GM18519 (cell line): ENCODE measurements around the gene GPR162.
"Not testable (repeated sequence)": the region's sequence is repeated elsewhere in the genome, so short reads cannot be mapped to it uniquely, and the experiment has no call there.

Experiments used
- ATAC-seq: cut with Tn5 transposase; IDR thresholded peaks from one replicate; pipeline ENCODE4 v1.9.1; 2021; ENCODE audit warnings: mild to moderate bottlenecking, moderate library complexity; ENCODE audit not compliant: unreplicated experiment, low FRiP score

Gene GPR162

DNA sequence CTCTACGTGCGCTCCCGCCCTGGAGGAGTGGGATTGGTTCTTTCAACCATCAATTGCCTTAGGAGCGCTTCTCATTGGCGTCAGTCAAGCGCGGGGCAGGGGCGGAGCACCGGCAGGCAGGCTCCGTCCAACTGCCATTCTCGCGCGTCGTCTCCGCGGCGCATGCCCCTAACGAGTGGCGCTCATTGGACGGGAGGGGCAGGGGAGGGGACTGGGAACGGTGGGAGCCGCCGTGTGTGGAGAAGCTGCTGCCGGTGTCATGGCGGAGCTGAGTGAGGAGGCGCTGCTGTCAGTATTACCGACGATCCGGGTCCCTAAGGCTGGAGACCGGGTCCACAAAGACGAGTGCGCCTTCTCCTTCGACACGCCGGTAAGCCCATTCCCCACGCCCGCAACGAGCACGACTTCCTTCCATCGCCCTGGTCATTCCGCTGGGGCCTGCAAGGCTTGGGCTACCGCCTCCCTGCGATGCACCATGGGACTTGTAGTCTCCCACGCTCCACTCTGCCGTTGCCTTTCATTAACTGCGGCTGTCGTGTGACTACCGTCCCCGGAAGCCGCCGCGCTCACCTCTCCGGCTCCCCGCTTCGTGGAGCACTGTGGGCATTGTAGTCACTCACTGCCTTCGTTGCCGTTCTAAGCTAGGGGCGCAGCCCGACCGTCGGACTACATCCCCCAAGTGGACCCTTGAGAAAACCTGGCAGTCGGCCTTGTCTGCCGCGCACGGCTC is 30.5 kb downstream of the GPR162 start, which contains the start of gene USP5:
Gene USP5 (plus strand): TSS at position 230 of the 730 bp plus-strand sequence. CDS start 30 bp downstream, at position 260.
- peak; percentile 72 for ATAC-seq

DNA sequence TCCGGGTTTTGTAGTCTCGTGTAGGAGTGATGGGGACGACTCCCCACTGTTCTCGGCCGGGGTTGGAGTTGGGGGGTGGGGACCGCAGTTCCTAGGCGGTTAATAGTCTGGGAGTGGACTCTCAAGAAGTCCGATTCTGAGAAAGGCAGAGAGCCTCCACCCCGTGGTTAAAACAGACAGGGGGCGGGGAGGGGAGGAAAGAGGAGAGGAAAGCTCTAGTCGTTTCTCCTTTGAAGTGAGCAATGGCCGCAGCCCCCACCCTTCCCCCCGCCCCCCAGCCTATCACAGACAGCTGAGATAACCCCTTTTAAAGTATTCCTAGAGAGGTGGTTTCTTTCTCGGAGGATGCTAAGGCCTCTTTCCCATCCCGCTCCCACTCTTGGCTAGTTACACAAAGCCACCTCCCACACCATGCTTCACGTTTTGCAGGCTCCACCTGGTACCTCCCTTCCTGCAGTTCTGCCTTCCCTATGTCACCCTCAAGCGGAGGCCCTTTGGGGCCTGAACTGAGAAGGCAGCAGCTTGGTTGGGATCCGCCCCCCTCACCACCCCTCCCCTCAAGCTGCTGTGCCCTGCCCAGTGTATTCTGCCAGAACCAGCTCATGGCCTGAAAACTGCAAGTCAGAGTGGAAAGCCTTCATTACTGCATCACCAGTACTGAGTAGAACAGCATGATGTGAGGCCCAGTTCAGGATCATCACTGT is 31.2 kb downstream of the GPR162 start:
- no peak for ATAC-seq

DNA sequence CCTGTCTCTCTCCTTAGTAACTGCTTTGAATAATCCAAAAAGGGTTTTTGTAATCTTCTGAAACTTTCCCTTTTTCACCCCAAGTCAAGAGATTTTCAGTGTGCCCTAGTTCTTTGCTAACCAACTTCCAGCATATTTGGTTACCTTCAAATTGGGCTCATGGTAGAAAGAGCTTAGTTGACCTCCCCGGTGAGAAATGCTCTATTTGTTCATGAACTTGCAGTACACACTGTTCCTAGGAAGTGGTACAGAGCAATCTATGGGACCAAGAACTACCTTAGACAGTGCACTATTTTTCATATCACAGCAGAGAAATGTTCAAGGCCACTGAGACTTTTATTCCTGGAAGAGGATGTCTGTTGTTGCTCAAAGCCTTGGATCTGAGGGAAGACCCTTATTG is 32.0 kb downstream of the GPR162 start:
- ATAC-seq, result no peak

DNA sequence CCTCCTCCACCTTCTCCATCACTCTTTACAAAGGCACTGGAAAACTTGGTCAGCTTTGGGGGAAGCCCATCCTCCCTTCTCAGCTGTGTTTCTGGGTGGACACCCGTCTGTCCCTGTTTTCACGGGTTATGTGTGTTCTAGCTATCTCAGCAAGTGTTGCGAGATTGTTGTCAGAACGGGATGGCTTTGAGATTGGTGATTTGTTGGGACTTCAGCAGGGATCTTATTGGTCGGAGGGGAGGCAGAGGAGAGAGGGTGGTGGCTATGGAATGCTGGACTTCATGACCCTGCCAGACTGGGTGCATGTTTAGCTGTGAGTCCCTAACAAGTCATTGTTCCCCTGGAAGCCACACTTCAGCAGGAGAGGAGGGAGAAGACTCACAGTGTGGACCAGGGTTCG is 32.4 kb downstream of the GPR162 start:
- no peak for ATAC-seq

DNA sequence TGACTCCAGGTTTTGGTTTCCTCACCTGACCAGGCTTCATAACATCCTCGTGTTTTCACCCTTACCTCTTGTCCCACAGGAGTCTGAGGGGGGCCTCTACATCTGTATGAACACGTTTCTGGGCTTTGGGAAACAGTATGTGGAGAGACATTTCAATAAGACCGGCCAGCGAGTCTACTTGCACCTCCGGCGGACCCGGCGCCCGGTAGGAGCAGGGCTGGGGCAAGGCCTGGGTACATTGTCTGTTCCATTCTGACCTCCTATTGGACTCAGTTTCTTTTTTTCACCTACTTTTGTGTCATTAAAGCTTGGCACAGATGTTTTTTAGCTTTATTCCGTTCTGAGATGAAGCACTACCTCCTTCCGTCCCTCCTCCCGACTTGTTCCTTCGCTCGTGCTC is 33.7 kb downstream of the GPR162 start:
- ATAC-seq, result no peak

DNA sequence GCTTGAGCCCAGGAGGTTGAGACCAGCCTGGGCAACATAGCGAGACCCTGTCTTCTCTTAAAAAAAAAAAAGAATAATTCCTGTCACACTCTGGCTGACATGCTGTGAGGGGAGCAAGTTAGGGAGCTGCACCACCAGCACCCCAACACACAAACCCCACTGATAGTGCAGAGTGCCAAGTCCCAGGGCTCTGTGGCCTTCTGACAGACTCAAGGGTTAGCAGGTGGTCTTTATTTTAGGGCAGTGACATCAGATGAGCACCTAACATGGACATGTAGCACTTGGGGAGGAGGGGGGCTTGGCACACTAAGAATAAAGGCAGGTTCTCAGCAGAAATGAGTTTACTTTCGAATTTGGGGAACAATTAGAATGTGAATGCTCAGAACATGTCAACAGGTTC is 37.2 kb downstream of the GPR162 start:
- ATAC-seq, result no peak

DNA sequence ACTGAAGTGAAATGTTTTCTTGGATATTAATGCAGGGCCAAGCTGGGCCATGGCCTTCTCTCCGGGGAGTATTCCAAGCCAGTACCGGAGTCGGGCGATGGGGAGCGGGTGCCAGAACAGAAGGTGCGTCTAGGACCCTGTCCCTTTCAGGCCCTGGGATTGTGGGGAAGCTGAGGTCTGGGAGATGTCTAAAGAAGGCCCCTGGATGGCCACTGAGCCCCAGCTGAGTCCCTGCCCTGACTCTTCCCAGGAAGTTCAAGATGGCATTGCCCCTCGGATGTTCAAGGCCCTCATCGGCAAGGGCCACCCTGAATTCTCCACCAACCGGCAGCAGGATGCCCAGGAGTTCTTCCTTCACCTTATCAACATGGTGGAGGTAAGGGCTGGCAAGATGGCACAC is 38.5 kb downstream of the GPR162 start:
- no peak for ATAC-seq

DNA sequence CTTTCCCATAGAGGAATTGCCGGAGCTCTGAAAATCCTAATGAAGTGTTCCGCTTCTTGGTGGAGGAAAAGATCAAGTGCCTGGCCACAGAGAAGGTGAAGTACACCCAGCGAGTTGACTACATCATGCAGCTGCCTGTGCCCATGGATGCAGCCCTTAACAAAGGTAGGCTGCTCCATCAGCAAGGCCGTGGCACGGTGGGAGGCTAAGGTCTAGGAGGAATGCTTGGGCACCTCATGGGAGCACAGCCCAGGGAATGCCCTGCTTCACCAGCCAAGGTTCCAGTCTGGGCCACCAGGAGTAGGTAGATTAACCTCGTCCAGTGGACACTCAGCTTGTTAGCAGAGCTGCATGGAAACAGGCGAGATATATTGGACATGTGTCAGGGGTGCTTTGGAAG is 39.3 kb downstream of the GPR162 start:
- ATAC-seq, result no peak

DNA sequence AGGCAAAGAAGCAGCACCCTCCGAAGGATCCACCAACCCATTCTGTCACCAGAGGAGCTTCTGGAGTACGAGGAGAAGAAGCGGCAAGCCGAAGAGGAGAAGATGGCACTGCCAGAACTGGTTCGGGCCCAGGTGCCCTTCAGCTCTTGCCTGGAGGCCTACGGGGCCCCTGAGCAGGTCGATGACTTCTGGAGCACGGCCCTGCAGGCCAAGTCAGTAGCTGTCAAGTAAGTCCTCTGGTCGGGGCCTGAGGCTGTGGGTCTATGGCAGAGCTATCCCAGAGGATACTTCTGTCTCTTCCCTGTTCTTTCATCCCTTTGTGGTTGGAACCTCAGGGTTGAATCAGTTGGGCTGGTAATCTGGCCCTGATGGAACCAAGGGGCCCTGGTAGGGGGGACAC is 39.8 kb downstream of the GPR162 start:
- no peak for ATAC-seq

DNA sequence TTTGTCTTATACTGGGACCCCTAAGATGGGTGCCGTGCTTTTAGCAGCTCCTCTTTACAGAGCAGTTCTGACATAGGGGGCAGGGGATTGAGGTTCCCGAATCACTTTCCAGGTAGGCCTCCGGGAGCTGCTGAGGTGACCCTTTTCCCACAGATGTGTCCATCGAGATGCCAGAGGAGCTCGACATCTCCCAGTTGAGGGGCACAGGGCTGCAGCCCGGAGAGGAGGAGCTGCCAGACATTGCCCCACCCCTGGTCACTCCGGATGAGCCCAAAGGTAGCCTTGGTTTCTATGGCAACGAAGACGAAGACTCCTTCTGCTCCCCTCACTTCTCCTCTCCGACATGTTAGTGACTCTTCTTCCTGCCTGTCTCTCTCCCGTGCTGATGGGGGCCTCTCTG is 41.4 kb downstream of the GPR162 start:
- no peak for ATAC-seq

DNA sequence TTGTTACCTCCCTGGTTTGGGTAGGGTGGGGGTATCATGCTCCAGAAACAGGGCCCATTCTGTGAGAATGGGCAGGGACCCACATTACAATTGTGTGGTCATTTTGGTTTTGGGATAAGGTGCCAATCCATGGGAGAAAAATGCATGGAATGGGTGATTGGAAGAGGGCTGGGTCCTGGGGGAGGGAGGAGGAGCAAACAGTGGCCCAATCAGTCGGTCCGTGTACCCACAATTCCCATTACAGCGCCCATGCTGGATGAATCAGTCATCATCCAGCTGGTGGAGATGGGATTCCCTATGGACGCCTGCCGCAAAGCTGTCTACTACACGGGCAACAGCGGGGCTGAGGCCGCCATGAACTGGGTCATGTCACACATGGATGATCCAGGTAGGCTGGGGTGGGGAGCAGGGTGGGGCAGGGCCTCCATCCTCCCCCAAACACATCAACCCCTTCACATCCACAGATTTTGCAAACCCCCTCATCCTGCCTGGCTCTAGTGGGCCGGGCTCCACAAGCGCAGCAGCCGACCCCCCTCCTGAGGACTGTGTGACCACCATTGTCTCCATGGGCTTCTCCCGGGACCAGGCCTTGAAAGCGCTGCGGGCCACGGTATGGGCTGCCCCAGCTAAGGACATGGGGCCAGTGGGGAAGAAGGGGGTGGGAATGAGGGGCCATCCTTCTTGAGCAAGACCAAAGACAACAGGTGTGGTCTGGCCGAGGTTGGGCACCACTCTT is 42.1 kb downstream of the GPR162 start:
- no peak for ATAC-seq

DNA sequence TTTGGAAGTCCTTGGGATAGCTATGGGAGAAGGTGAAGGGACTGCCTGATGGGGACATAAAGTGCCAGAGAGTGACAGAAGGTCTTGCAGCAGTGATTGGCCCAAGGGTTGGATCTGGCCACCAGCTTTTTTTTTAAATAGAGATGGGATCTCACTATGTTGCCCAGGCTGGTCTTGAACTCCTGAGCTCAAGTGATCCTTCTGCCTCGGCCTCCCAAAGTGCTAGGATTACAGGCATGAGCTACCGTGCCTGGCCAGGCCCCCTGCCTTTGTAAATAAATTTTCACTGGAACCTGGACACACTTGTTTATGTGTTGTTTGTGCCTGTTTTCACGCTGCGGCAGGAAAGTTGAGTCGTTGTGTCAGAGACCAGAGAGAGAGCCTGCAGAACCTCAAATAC is 43.7 kb downstream of the GPR162 start:
- not testable (repeated sequence) for ATAC-seq

DNA sequence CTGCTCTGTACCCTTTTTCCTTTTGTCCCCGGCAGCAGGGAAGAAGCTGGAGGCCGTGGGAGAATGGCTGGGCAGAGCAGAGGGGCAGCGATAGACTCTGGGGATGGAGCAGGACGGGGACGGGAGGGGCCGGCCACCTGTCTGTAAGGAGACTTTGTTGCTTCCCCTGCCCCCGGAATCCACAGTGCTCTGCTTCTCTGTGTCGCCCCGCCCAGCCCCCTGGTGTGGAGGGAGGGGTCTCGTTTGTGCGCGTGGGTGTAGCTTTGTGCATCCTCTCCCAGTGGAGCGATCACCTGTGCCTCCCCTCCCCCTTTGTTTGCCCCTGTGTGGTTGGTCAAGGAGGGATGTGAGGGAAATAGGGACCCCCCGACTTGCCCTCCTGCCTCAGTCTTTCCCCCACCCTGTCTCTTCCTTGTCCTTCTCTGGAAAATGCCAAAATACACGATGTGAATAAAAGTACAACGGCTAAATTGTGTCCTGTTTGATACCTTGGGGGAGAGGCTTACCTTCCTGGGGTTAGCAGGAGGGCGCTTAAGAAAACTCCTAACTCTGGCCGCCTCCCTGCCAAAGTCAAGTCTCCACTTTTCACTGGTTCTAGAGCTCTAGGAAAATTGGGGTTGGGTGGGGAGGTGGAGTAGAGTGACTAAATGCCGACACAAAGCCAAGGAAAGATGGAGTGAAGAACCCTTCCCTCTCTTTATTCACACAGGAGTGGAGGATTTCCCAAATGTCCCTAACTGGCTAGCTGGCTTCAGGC is 44.7 kb downstream of the GPR162 start:
- ATAC-seq, result no peak

DNA sequence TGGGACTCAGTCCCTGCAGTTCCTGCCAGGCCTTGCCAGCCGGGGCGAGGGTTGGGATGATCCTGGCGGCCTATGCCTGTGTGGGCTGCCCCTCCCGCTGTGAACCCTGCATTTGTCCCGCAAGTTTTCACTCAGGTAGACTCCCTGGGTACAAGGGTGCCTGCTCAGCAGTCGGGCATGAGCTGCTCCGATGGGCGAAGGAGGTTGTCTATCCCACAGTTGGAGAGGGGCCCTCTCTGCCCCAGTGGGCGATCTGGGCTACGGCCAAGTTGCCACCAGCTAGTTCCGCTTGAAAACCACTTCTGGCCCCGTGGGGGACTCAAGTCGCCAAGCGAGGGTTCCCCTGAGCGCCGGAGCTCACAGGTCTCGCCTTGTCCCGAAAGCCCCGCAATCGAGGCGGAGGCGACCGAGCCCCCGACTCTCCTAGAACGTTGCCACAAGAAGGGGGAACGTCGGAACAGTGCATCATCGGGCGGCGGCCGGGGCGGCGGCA is 45.3 kb downstream of the GPR162 start:
- no peak for ATAC-seq

DNA sequence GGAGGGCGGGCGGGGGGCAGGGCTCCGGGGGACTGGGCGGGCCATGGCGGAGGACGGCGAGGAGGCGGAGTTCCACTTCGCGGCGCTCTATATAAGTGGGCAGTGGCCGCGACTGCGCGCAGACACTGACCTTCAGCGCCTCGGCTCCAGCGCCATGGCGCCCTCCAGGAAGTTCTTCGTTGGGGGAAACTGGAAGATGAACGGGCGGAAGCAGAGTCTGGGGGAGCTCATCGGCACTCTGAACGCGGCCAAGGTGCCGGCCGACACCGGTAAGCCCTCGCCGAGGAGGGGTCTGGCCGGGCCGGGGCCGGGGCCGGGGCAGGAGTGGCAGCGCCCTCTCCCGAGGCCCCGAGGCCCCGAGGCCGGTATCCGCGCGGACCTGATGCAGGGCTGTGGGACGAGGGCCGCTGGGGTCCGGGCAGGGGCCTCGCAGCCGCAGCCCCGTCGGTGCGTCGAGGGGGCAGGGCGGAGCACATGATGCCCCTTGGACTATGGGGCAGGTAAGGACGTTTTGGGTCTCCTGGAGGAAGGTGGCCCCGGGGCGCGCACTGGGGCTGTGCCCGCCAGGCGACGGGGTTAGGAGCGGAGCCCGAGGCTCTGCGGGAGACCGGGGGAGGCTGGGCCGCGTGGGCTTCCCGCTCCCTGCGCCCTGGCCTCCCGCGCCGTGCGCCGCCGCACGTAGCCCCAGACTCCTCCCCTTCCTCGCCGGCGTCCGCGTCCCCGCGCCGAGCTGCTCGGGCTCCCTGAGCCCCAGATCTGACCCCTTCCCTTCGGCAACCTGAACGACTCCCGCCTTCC is 46.0 kb downstream of the GPR162 start, which contains the start of gene TPI1:
Gene TPI1 (plus strand): TSS at position 119 of the 798 bp plus-strand sequence. CDS start 36 bp downstream, at position 155.
- ATAC-seq, result peak; percentile 28

DNA sequence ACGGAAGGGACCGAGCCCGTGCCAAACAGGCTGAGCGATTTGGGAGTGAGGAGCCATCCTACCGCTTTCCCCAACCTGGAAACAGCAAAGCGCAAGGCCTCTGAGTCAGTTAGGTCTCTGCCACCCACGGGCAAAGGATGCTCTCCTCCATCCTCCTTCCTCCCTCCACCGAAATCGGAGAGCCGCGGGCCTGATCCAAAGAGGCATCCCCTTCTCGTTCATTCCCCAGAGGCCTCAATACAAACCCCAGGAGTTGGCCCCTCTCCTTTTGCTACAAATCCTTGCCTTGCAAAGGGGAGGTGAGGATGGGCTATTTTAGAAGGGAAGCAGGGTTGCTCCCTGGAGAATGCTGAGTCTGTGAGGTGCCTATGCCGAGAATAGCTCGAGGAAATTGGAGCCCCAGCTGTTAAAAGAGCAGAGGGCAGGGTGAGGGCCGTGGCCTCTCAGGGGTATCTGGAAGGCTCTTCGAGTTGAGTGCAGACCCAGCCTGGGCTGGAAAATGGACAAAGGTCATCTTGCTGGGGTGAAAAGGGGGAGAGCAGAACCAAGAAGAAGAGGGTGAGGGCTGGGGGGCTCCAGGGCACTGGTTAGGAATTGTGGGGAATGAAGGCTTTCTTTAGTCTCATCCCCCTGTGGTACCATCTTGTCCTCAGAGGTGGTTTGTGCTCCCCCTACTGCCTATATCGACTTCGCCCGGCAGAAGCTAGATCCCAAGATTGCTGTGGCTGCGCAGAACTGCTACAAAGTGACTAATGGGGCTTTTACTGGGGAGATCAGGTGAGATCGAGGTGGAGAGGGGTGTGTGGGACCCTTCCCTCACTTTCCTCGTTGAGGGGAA is 46.8 kb downstream of the GPR162 start:
- no peak for ATAC-seq

DNA sequence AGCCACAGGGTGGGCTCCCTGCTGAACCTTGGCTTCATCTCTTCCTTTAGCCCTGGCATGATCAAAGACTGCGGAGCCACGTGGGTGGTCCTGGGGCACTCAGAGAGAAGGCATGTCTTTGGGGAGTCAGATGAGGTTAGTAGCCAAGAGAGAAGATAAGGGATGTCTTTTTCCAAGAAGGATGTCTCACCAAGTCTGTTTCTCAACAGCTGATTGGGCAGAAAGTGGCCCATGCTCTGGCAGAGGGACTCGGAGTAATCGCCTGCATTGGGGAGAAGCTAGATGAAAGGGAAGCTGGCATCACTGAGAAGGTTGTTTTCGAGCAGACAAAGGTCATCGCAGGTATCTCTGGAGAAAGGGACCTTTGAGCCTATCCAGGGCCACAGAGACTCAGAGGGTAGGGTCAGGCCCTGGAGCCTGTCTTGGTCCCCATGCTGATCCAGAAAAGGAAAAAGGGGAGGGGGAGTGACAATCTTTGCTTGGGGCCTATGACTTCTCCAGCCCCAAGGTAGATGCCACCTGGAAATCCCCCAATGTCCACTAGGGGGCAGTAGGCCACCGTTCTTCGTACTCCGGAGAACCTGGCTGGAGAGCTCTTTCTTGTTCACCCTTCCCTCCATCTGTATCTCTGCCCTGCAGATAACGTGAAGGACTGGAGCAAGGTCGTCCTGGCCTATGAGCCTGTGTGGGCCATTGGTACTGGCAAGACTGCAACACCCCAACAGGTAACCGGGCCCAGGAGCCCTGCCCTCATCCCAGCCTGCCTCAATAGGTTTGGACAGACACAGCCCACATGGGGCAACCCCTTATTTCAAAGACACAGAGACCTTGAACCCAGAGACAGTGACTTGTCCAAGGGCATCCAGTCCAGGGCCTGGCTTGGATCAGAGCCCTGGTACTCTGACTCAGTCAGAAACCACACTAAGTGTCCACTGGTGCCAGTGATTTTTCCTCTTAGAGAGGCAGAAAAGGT is 47.7 kb downstream of the GPR162 start:
- ATAC-seq, result no peak

DNA sequence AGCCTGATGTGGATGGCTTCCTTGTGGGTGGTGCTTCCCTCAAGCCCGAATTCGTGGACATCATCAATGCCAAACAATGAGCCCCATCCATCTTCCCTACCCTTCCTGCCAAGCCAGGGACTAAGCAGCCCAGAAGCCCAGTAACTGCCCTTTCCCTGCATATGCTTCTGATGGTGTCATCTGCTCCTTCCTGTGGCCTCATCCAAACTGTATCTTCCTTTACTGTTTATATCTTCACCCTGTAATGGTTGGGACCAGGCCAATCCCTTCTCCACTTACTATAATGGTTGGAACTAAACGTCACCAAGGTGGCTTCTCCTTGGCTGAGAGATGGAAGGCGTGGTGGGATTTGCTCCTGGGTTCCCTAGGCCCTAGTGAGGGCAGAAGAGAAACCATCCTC is 48.7 kb downstream of the GPR162 start:
- not testable (repeated sequence) for ATAC-seq
